ENCODE results near the gene ZNF544.

The ZNF544 gene

GRCh38 chr19:58275564-58275963 lies 46.9 kb downstream of the ZNF544 start:
- DNase-seq: no peak
- Histone ChIP-seq H3K4me2 (ENCODE audit: low read length) (no peak overlapping the region), H3K27me3 (ENCODE audit: insufficient read depth, low read length, poor library complexity) (no peaks in the 10 kb centered on the region), H3K56ac (ENCODE audit: low read length) (no peak overlapping the region), H2BK15ac (replicated peaks; ENCODE audit: low read depth) (no peak overlapping the region), H3K4ac (ENCODE audit: low read depth, low read length) (no peak overlapping the region), H3K23ac (ENCODE audit: low read length) (no peak overlapping the region), H3K79me1 (ENCODE audit: low read length) (peaks cover 7% of the 10 kb centered on the region), H3K9ac (ENCODE audit: low read length) (no peak overlapping the region), H2BK5ac (ENCODE audit: low read length) (no peak overlapping the region), H3K4me1 (ENCODE audit: control insufficient read depth, low read depth, low read length) (peaks cover 7% of the 10 kb centered on the region), H4K8ac (ENCODE audit: low read depth, low read length) (no peak overlapping the region), H4K5ac (ENCODE audit: low read length) (no peak overlapping the region), H2BK120ac (ENCODE audit: low read depth, low read length) (no peak overlapping the region), H3K36me3 (ENCODE audit: control insufficient read depth, insufficient read depth, low read length) (peaks cover 2% of the 10 kb centered on the region), H3K18ac (ENCODE audit: low read length) (no peak overlapping the region), H3K27ac (ENCODE audit: low read depth, low read length) (no peak overlapping the region), H3K4me3 (ENCODE audit: low read length) (no peak overlapping the region), H2AK5ac (ENCODE audit: low read length) (no peak overlapping the region), H3K79me2 (ENCODE audit: control insufficient read depth, insufficient read depth, low read length) (peaks cover 13% of the 10 kb centered on the region)
- no CpG with 5 or more reads among the region's 3 CpGs for WGBS (ENCODE audit: extremely low coverage, insufficient coverage, low lambda C conversion rate)

GRCh38 chr19:58277197-58277596 lies 48.5 kb downstream of the ZNF544 start:
- Histone ChIP-seq H2BK5ac (ENCODE audit: low read length) (no peak overlapping the region), H3K36me3 (ENCODE audit: control insufficient read depth, insufficient read depth, low read length) (peaks cover 3% of the 10 kb centered on the region), H3K4ac (ENCODE audit: low read depth, low read length) (no peak overlapping the region), H2BK120ac (ENCODE audit: low read depth, low read length) (no peak overlapping the region), H3K4me3 (ENCODE audit: low read length) (no peak overlapping the region), H3K23ac (ENCODE audit: low read length) (no peak overlapping the region), H3K27ac (ENCODE audit: low read depth, low read length) (no peak overlapping the region), H3K56ac (ENCODE audit: low read length) (no peak overlapping the region), H3K79me1 (ENCODE audit: low read length) (peaks cover 15% of the 10 kb centered on the region), H2AK5ac (ENCODE audit: low read length) (no peak overlapping the region), H3K9ac (ENCODE audit: low read length) (no peak overlapping the region), H3K27me3 (ENCODE audit: insufficient read depth, low read length, poor library complexity) (no peaks in the 10 kb centered on the region), H4K5ac (ENCODE audit: low read length) (no peak overlapping the region), H2BK15ac (replicated peaks; ENCODE audit: low read depth) (no peak overlapping the region), H3K79me2 (ENCODE audit: control insufficient read depth, insufficient read depth, low read length) (peaks cover 27% of the 10 kb centered on the region), H3K18ac (ENCODE audit: low read length) (no peak overlapping the region), H3K4me1 (ENCODE audit: control insufficient read depth, low read depth, low read length) (peaks cover 7% of the 10 kb centered on the region), H4K8ac (ENCODE audit: low read depth, low read length) (no peak overlapping the region), H3K4me2 (ENCODE audit: low read length) (no peak overlapping the region)
- no peak for DNase-seq
- no CpG with 5 or more reads among the region's 7 CpGs for WGBS (ENCODE audit: extremely low coverage, insufficient coverage, low lambda C conversion rate)

- no peak overlapping the region for H2BK5ac ChIP-seq (ENCODE audit: low read length)
- no peak overlapping the region for H2BK15ac ChIP-seq (replicated peaks; ENCODE audit: low read depth)
- no peak for DNase-seq
- no CpG with 5 or more reads among the region's 25 CpGs for WGBS (ENCODE audit: extremely low coverage, insufficient coverage, low lambda C conversion rate)
- peak overlapping the region; percentile 66 for H3K27ac ChIP-seq (ENCODE audit: low read depth, low read length)
- H3K4me3 ChIP-seq (ENCODE audit: low read length): peak overlapping the region; percentile 78
- no peak overlapping the region for H3K23ac ChIP-seq (ENCODE audit: low read length)
- no peak overlapping the region for H3K4ac ChIP-seq (ENCODE audit: low read depth, low read length)
- peak overlapping the region; percentile 75 for H3K4me2 ChIP-seq (ENCODE audit: low read length)
- peak overlapping the region; percentile 94 for H3K9ac ChIP-seq (ENCODE audit: low read length)
- H3K56ac ChIP-seq (ENCODE audit: low read length): peak overlapping the region; percentile 89
- H3K79me2 ChIP-seq (ENCODE audit: control insufficient read depth, insufficient read depth, low read length): peaks cover 31% of the 10 kb centered on the region
- H3K27me3 ChIP-seq (ENCODE audit: insufficient read depth, low read length, poor library complexity): no peaks in the 10 kb centered on the region
- H3K4me1 ChIP-seq (ENCODE audit: control insufficient read depth, low read depth, low read length): peaks cover 7% of the 10 kb centered on the region
- no peak overlapping the region for H2AK5ac ChIP-seq (ENCODE audit: low read length)
- peak overlapping the region; percentile 63 for H3K18ac ChIP-seq (ENCODE audit: low read length)
- peak overlapping the region; percentile 21 for H4K5ac ChIP-seq (ENCODE audit: low read length)
- H3K79me1 ChIP-seq (ENCODE audit: low read length): peaks cover 15% of the 10 kb centered on the region
- H4K8ac ChIP-seq (ENCODE audit: low read depth, low read length): no peak overlapping the region
- no peak overlapping the region for H2BK120ac ChIP-seq (ENCODE audit: low read depth, low read length)
- H3K36me3 ChIP-seq (ENCODE audit: control insufficient read depth, insufficient read depth, low read length): peaks cover 3% of the 10 kb centered on the region
Measured at GRCh38 chr19:58277748-58278540, 49.2 kb downstream of the ZNF544 start.

- Histone ChIP-seq H4K5ac (ENCODE audit: low read length) (peak within 1 kb of the TSS; percentile 21), H2BK5ac (ENCODE audit: low read length) (no peak within 1 kb of the TSS), H4K8ac (ENCODE audit: low read depth, low read length) (no peak within 1 kb of the TSS), H3K79me1 (ENCODE audit: low read length) (peaks cover 15% of the 10 kb centered on the region), H3K36me3 (ENCODE audit: control insufficient read depth, insufficient read depth, low read length) (peaks cover 3% of the 10 kb centered on the region), H2BK15ac (replicated peaks; ENCODE audit: low read depth) (no peak within 1 kb of the TSS), H3K56ac (ENCODE audit: low read length) (peak within 1 kb of the TSS; percentile 91), H3K23ac (ENCODE audit: low read length) (no peak within 1 kb of the TSS), H3K9ac (ENCODE audit: low read length) (peak within 1 kb of the TSS; percentile 94), H3K27me3 (ENCODE audit: insufficient read depth, low read length, poor library complexity) (no peaks in the 10 kb centered on the region), H2AK5ac (ENCODE audit: low read length) (no peak within 1 kb of the TSS), H3K4ac (ENCODE audit: low read depth, low read length) (peak within 1 kb of the TSS; percentile 92), H3K4me1 (ENCODE audit: control insufficient read depth, low read depth, low read length) (peaks cover 7% of the 10 kb centered on the region), H3K18ac (ENCODE audit: low read length) (peak within 1 kb of the TSS; percentile 64), H3K4me3 (ENCODE audit: low read length) (peak within 1 kb of the TSS; percentile 78), H3K79me2 (ENCODE audit: control insufficient read depth, insufficient read depth, low read length) (peaks cover 35% of the 10 kb centered on the region), H2BK120ac (ENCODE audit: low read depth, low read length) (no peak within 1 kb of the TSS), H3K27ac (ENCODE audit: low read depth, low read length) (peak within 1 kb of the TSS; percentile 66), H3K4me2 (ENCODE audit: low read length) (peak within 1 kb of the TSS; percentile 91)
- DNase-seq: peak; percentile 99
- WGBS (ENCODE audit: extremely low coverage, insufficient coverage, low lambda C conversion rate): no CpG with 5 or more reads among the region's 42 CpGs
Measured at GRCh38 chr19:58278541-58279041, 49.9 kb downstream of the ZNF544 start, which contains the start of gene ZNF8. Gene ZNF8 (plus strand): TSS chr19:58278955. CDS start chr19:58279082, 127 bp downstream.

GRCh38 chr19:58279042-58279924 lies 50.6 kb downstream of the ZNF544 start:
- H3K9ac ChIP-seq (ENCODE audit: low read length): peak overlapping the region; percentile 74
- H3K4me1 ChIP-seq (ENCODE audit: control insufficient read depth, low read depth, low read length): peaks cover 7% of the 10 kb centered on the region
- peak overlapping the region; percentile 91 for H3K4me2 ChIP-seq (ENCODE audit: low read length)
- no peak overlapping the region for H4K5ac ChIP-seq (ENCODE audit: low read length)
- H3K27ac ChIP-seq (ENCODE audit: low read depth, low read length): peak overlapping the region; percentile 58
- WGBS (ENCODE audit: extremely low coverage, insufficient coverage, low lambda C conversion rate): no CpG with 5 or more reads among the region's 60 CpGs
- H2BK5ac ChIP-seq (ENCODE audit: low read length): no peak overlapping the region
- H3K27me3 ChIP-seq (ENCODE audit: insufficient read depth, low read length, poor library complexity): no peaks in the 10 kb centered on the region
- peaks cover 41% of the 10 kb centered on the region for H3K79me2 ChIP-seq (ENCODE audit: control insufficient read depth, insufficient read depth, low read length)
- H2BK120ac ChIP-seq (ENCODE audit: low read depth, low read length): no peak overlapping the region
- H3K4ac ChIP-seq (ENCODE audit: low read depth, low read length): peak overlapping the region; percentile 92
- H2AK5ac ChIP-seq (ENCODE audit: low read length): no peak overlapping the region
- H3K18ac ChIP-seq (ENCODE audit: low read length): peak overlapping the region; percentile 64
- no peak overlapping the region for H3K23ac ChIP-seq (ENCODE audit: low read length)
- H3K4me3 ChIP-seq (ENCODE audit: low read length): peak overlapping the region; percentile 74
- H3K56ac ChIP-seq (ENCODE audit: low read length): peak overlapping the region; percentile 91
- DNase-seq: peak; percentile 87
- H3K36me3 ChIP-seq (ENCODE audit: control insufficient read depth, insufficient read depth, low read length): peaks cover 3% of the 10 kb centered on the region
- H3K79me1 ChIP-seq (ENCODE audit: low read length): peaks cover 16% of the 10 kb centered on the region
- no peak overlapping the region for H4K8ac ChIP-seq (ENCODE audit: low read depth, low read length)
- no peak overlapping the region for H2BK15ac ChIP-seq (replicated peaks; ENCODE audit: low read depth)

Data from mesendoderm (in vitro differentiated cells).